NT2/D1 (cell line): Measurements from ENCODE around the gene MRS2.
A peak's percentile ranks its signal among the peaks of the same experiment; 100 is the strongest.

Experiments
- DNase-seq: peaks from one replicate; pipeline ENCODE4 v3.0.0-alpha.2; 2011; ENCODE audit warnings: low read depth, low spot score
- H3K27me3 ChIP-seq: 2 replicates; pipeline ENCODE4 v1.6.0; 2011; ENCODE audit warnings: mild to moderate bottlenecking; ENCODE audit not compliant: insufficient read length, insufficient read depth
- H3K36me3 ChIP-seq: 2 replicates; pipeline ENCODE4 v1.6.1; 2011; ENCODE audit warnings: mild to moderate bottlenecking, low read length, mixed read lengths; ENCODE audit not compliant: insufficient read depth, insufficient read length
- H3K4me1 ChIP-seq: 2 replicates; pipeline ENCODE4 v1.5.1; 2011; ENCODE audit not compliant: insufficient read depth, insufficient read length
- H3K4me3 ChIP-seq: 2 replicates; pipeline ENCODE4 v1.5.1; 2011; ENCODE audit warnings: low read depth; ENCODE audit not compliant: insufficient read length
- H3K9ac ChIP-seq: 2 replicates; pipeline ENCODE4 v1.6.0; 2011; ENCODE audit warnings: low read depth; ENCODE audit not compliant: insufficient read length
- H3K9me3 ChIP-seq: 2 replicates; pipeline ENCODE4 v1.5.1; 2011; ENCODE audit warnings: mild to moderate bottlenecking, low read length; ENCODE audit not compliant: insufficient read depth
- SUZ12 ChIP-seq: IDR thresholded peaks from 2 replicates; pipeline ENCODE4 v1.6.1; 2011; ENCODE audit not compliant: insufficient read length, insufficient read depth; ENCODE audit errors: extremely low read depth
- YY1 ChIP-seq: IDR thresholded peaks from 2 replicates; pipeline ENCODE4 v1.6.1; 2011; ENCODE audit not compliant: insufficient read length, insufficient read depth
- ZNF274 ChIP-seq: IDR thresholded peaks from 2 replicates; pipeline ENCODE4 v1.6.1; 2011; ENCODE audit warnings: mild to moderate bottlenecking, low read depth, low read length

Gene MRS2

GRCh38 chr6:24402697-24403500 is at the start of gene MRS2:
Gene MRS2 (plus strand): TSS chr6:24402936. CDS start chr6:24403047, 111 bp downstream.
- DNase-seq: peak; percentile 51
- Histone ChIP-seq H3K27me3 (no peaks in the 10 kb centered on the region), H3K9me3 (no peaks in the 10 kb centered on the region), H3K36me3 (peaks cover 32% of the 10 kb centered on the region), H3K4me1 (no peaks in the 10 kb centered on the region), H3K4me3 (peak within 1 kb of the TSS; percentile 97), H3K9ac (peak within 1 kb of the TSS; percentile 100)
- TF ChIP-seq SUZ12 (no peak), YY1 (no peak), ZNF274 (no peak)

GRCh38 chr6:24353861-24354260 is 48.9 kb upstream of the MRS2 start:
- H3K9ac ChIP-seq: no peak overlapping the region
- TF ChIP-seq SUZ12 (no peak), YY1 (no peak), ZNF274 (no peak)
- no peaks in the 10 kb centered on the region for H3K36me3 ChIP-seq
- no peaks in the 10 kb centered on the region for H3K9me3 ChIP-seq
- no peaks in the 10 kb centered on the region for H3K4me1 ChIP-seq
- no peaks in the 10 kb centered on the region for H3K27me3 ChIP-seq
- no peak for DNase-seq
- no peak overlapping the region for H3K4me3 ChIP-seq

- Histone ChIP-seq H3K9me3 (no peaks in the 10 kb centered on the region), H3K9ac (no peak overlapping the region), H3K36me3 (no peaks in the 10 kb centered on the region), H3K4me1 (peaks cover 3% of the 10 kb centered on the region), H3K4me3 (no peak overlapping the region), H3K27me3 (peaks cover 4% of the 10 kb centered on the region)
- no peak for DNase-seq
- TF ChIP-seq YY1 (no peak), SUZ12 (no peak)
These were observed 47.3 kb upstream of the MRS2 start for GRCh38 chr6:24355393-24355792.

GRCh38 chr6:24356310-24356973 is 46.3 kb upstream of the MRS2 start:
- no peak overlapping the region for H3K4me3 ChIP-seq
- H3K36me3 ChIP-seq: no peaks in the 10 kb centered on the region
- peaks cover 3% of the 10 kb centered on the region for H3K4me1 ChIP-seq
- no peak overlapping the region for H3K9ac ChIP-seq
- TF ChIP-seq ZNF274 (no peak), YY1 (no peak), SUZ12 (no peak)
- peaks cover 5% of the 10 kb centered on the region for H3K27me3 ChIP-seq
- no peak for DNase-seq
- H3K9me3 ChIP-seq: no peaks in the 10 kb centered on the region

GRCh38 chr6:24357336-24358218 is 45.2 kb upstream of the MRS2 start, which contains the start of gene DCDC2:
Gene DCDC2 (minus strand): TSS chr6:24358059. CDS start chr6:24357750, 309 bp downstream.
- no peak within 1 kb of the TSS for H3K9ac ChIP-seq

GRCh38 chr6:24358219-24358821 is 44.4 kb upstream of the MRS2 start:
- no peak overlapping the region for H3K9ac ChIP-seq
- H3K9me3 ChIP-seq: no peaks in the 10 kb centered on the region
- H3K27me3 ChIP-seq: peaks cover 5% of the 10 kb centered on the region
- H3K36me3 ChIP-seq: no peaks in the 10 kb centered on the region
- TF ChIP-seq ZNF274: no peak
- TF ChIP-seq SUZ12: no peak
- TF ChIP-seq YY1: no peak
- H3K4me1 ChIP-seq: peaks cover 3% of the 10 kb centered on the region
- DNase-seq: no peak
- no peak overlapping the region for H3K4me3 ChIP-seq

More at GRCh38 chr6:24357336-24358218, 45.2 kb upstream of the MRS2 start, which contains the start of gene DCDC2:
- Histone ChIP-seq H3K4me1 (peaks cover 3% of the 10 kb centered on the region), H3K4me3 (no peak within 1 kb of the TSS), H3K36me3 (no peaks in the 10 kb centered on the region), H3K27me3 (peaks cover 5% of the 10 kb centered on the region), H3K9me3 (no peaks in the 10 kb centered on the region)
- TF ChIP-seq ZNF274 (no peak), YY1 (no peak), SUZ12 (no peak)
- no peak for DNase-seq
